DND-41 (cell line): ENCODE measurements around the gene THEM4.
A peak's percentile ranks its signal among the peaks of the same experiment; 100 is the strongest.
"Not testable (repeated sequence)": the region's sequence is repeated elsewhere in the genome, so short reads cannot be mapped to it uniquely, and the experiment has no call there.

Experiments used
- ATAC-seq: fragments of 200-7000 bp; cut with Tn5 transposase; 3 replicates; pipeline ENCODE4 v1.9.1; 2021; ENCODE audit warnings: low read depth; ENCODE audit not compliant: insufficient read depth
- DNase-seq: peaks from one replicate; pipeline ENCODE4 v3.0.0-alpha.2; 2020
- H2AFZ ChIP-seq: 2 replicates; pipeline ENCODE4 v1.6.0; 2012; ENCODE audit warnings: low read depth, low read length
- H3K27ac ChIP-seq: 2 replicates; pipeline ENCODE4 v1.5.1; 2012; ENCODE audit warnings: low read length, inconsistent platforms
- H3K27me3 ChIP-seq: fragments of 200-600 bp; sonication (generic); 2 replicates; pipeline ENCODE4 v1.6.0; 2012; ENCODE audit warnings: low read length, mild to moderate bottlenecking, inconsistent platforms; ENCODE audit not compliant: insufficient read depth, poor library complexity
- H3K36me3 ChIP-seq: 2 replicates; pipeline ENCODE4 v1.5.1; 2012; ENCODE audit warnings: low read length, inconsistent platforms; ENCODE audit not compliant: insufficient read depth
- H3K4me1 ChIP-seq: 2 replicates; pipeline ENCODE4 v1.5.1; 2012; ENCODE audit warnings: mild to moderate bottlenecking, low read length; ENCODE audit not compliant: insufficient read depth
- H3K4me2 ChIP-seq: 2 replicates; pipeline ENCODE4 v1.6.0; 2012; ENCODE audit warnings: mild to moderate bottlenecking, moderate library complexity, low read length, inconsistent platforms; ENCODE audit not compliant: insufficient read depth
- H3K4me3 ChIP-seq, 2 experiments: fragments of 200-600 bp in 1 of 2; shearing (Covaris generic) in 1 of 2; 2 replicates each; pipeline ENCODE4 v1.5.1; 2012 to 2016; ENCODE audit warnings: inconsistent platforms in 2 of 2, low read length in 2 of 2, mild to moderate bottlenecking in 2 of 2, low read depth in 1 of 2, moderate library complexity in 1 of 2
- H3K79me2 ChIP-seq: 2 replicates; pipeline ENCODE4 v1.6.0; 2012; ENCODE audit warnings: low read length, inconsistent platforms; ENCODE audit not compliant: insufficient read depth
- H3K9ac ChIP-seq: 2 replicates; pipeline ENCODE4 v1.6.0; 2012; ENCODE audit warnings: low read depth, mild to moderate bottlenecking, inconsistent platforms, low read length, moderate library complexity
- H3K9me3 ChIP-seq: 2 replicates; pipeline ENCODE4 v1.5.1; 2012; ENCODE audit warnings: low read length, moderate library complexity, mild to moderate bottlenecking, inconsistent platforms; ENCODE audit not compliant: insufficient read depth, severe bottlenecking
- H4K20me1 ChIP-seq: 2 replicates; pipeline ENCODE4 v1.6.0; 2012; ENCODE audit warnings: low read length; ENCODE audit not compliant: insufficient read depth
- EZH2 ChIP-seq: IDR thresholded peaks from 3 replicates; pipeline ENCODE4 v1.6.1; 2012; ENCODE audit warnings: borderline replicate concordance, low read depth, mild to moderate bottlenecking, moderate library complexity, low read length, inconsistent platforms; ENCODE audit not compliant: severe bottlenecking
- TF ChIP-seq, protein P1 (sequence below): IDR thresholded peaks from 2 replicates; pipeline ENCODE4 v1.5.1; 2012; ENCODE audit warnings: borderline replicate concordance, low read length, moderate library complexity, mild to moderate bottlenecking; ENCODE audit not compliant: poor library complexity, severe bottlenecking; ENCODE audit errors: extremely low read depth

THEM4 gene

DNA sequence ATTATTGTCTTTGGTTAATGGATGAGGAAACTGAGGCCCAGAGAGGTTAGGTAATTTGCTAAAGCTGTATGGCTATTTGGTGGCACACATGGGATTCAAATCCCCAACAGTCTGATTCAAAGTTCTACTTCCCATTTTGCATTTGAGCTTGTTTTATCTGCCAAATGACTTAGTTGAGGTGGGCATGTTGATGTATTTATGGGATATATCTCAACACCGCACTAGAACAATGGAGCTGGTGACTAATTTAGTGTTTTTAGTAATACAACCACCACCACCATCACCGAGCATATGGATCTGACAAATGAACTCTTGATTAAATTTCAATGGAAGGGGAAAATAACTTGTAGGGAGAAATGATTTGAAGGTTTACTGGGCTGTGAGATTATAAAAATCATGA lies 26.8 kb downstream of the THEM4 start:
- H3K9ac ChIP-seq, result no peak overlapping the region
- no peak overlapping the region for H2AFZ ChIP-seq
- no peak overlapping the region for H3K4me3 ChIP-seq
- no peaks in the 10 kb centered on the region for H4K20me1 ChIP-seq
- TF ChIP-seq, protein P1, sequence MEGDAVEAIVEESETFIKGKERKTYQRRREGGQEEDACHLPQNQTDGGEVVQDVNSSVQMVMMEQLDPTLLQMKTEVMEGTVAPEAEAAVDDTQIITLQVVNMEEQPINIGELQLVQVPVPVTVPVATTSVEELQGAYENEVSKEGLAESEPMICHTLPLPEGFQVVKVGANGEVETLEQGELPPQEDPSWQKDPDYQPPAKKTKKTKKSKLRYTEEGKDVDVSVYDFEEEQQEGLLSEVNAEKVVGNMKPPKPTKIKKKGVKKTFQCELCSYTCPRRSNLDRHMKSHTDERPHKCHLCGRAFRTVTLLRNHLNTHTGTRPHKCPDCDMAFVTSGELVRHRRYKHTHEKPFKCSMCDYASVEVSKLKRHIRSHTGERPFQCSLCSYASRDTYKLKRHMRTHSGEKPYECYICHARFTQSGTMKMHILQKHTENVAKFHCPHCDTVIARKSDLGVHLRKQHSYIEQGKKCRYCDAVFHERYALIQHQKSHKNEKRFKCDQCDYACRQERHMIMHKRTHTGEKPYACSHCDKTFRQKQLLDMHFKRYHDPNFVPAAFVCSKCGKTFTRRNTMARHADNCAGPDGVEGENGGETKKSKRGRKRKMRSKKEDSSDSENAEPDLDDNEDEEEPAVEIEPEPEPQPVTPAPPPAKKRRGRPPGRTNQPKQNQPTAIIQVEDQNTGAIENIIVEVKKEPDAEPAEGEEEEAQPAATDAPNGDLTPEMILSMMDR, result no peak
- TF ChIP-seq EZH2, result no peak
- H3K27me3 ChIP-seq, result peaks cover 6% of the 10 kb centered on the region
- ATAC-seq, result no peak
- no peaks in the 10 kb centered on the region for H3K4me1 ChIP-seq
- H3K36me3 ChIP-seq, result no peaks in the 10 kb centered on the region
- H3K79me2 ChIP-seq, result no peaks in the 10 kb centered on the region
- no peaks in the 10 kb centered on the region for H3K9me3 ChIP-seq
- no peak overlapping the region for H3K4me2 ChIP-seq
- DNase-seq, result no peak
- H3K27ac ChIP-seq, result no peak overlapping the region

DNA sequence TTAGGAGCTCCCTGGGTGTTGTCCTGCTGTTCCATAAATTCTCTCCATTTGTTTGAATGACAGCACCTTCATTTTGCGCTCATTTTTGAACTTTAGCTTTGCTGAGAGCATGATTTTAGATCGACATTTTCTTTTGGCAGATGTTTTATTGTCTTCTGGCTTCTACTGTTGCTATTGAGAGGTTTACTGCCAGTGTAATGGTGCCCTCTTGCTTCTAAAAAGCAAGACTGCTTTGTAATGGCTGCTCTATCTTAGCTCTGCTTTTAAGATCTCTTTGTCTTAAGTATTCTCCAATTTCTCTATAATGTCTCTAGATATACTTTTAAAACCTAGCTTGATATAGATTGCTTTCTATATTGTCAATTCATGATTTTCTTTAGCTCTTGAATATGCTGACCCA lies 27.8 kb downstream of the THEM4 start:
- DNase-seq (no peak), ATAC-seq (no peak)
- H2AFZ ChIP-seq, result no peak overlapping the region

DNA sequence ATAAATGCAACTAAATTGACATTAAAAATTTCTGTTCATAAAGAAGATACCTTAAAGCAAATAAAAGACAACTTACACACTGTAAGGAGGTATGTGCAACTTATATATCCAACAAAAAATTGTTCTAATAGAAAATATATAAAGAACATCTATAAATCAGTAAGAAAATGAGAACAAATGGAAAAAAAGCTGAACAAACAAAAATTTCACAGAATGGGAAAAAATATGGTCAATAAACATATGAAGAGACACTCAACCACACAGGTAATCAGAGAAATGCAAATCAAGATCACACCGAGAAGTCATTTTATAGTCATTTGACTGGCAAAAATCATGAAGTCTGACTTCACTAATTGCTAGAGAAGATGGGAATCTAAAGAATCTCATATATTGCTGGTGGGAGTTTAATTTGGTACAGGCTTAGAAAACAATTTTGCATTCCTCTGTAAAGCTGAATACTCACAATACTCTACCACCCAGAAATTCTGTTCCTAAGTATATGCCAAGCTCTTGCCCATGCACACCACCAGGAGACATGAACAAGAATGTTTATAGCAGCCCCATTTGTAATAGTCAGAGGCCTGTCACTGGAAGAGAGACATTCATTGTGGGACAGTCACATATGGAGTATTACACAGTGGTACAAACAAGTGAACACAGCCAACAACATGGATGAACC lies 33.8 kb downstream of the THEM4 start:
- H3K27me3 ChIP-seq, result peaks cover 13% of the 10 kb centered on the region
- H3K9me3 ChIP-seq, result no peaks in the 10 kb centered on the region
- TF ChIP-seq, protein P1, result no peak
- TF ChIP-seq EZH2, result no peak
- no peaks in the 10 kb centered on the region for H3K36me3 ChIP-seq
- H2AFZ ChIP-seq, result no peak overlapping the region
- no peaks in the 10 kb centered on the region for H4K20me1 ChIP-seq
- H3K9ac ChIP-seq, result no peak overlapping the region
- no peak overlapping the region for H3K4me2 ChIP-seq
- no peaks in the 10 kb centered on the region for H3K79me2 ChIP-seq
- peaks cover 9% of the 10 kb centered on the region for H3K4me1 ChIP-seq
- ATAC-seq, result no peak
- DNase-seq, result no peak
- no peak overlapping the region for H3K27ac ChIP-seq
- H3K4me3 ChIP-seq, result no peak overlapping the region

More for the DNA sequence above, 27.8 kb downstream of the THEM4 start:
- H3K4me2 ChIP-seq, result no peak overlapping the region
- H3K4me1 ChIP-seq, result no peaks in the 10 kb centered on the region
- H3K9me3 ChIP-seq, result no peaks in the 10 kb centered on the region
- H3K27ac ChIP-seq, result no peak overlapping the region
- no peak overlapping the region for H3K4me3 ChIP-seq
- H3K27me3 ChIP-seq, result peaks cover 9% of the 10 kb centered on the region
- no peaks in the 10 kb centered on the region for H3K36me3 ChIP-seq
- H3K9ac ChIP-seq, result no peak overlapping the region
- TF ChIP-seq, protein P1, result peak; percentile 52
- TF ChIP-seq EZH2, result no peak
- H3K79me2 ChIP-seq, result no peaks in the 10 kb centered on the region
- no peaks in the 10 kb centered on the region for H4K20me1 ChIP-seq

DNA sequence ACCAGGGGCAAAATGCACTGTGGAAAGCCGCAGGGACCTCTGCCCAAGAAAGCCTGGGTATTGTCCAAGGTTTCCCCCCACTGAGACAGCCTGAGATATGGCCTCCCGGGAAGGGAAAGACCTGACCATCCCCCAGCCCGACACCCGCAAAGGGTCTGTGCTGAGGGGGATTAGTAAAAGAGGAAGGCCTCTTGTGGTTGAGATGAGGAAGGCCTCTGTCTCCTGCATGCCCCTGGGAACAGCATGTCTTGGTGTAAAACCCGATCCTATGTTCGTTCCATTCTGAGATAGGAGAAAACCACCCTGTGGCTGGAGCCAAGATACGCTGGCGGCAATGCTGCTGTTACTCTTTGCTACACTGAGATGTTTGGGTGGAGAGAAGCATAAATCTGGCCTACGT lies 36.5 kb downstream of the THEM4 start:
- ATAC-seq, H3K27ac ChIP-seq, H3K4me3 ChIP-seq, H3K36me3 ChIP-seq, H3K9me3 ChIP-seq, DNase-seq, H3K9ac ChIP-seq, H2AFZ ChIP-seq, H3K27me3 ChIP-seq, H3K4me2 ChIP-seq, H3K79me2 ChIP-seq, H3K4me1 ChIP-seq, H4K20me1 ChIP-seq: not testable (repeated sequence)
